ENCODE data around the gene RNF144B. TPM values are rescaled to one million over a fixed set of nuclear protein-coding genes. Genes with fewer than 3 reads are reported as not detected.

The RNF144B gene
- total and polyA plus RNA-seq, 10 of the 15 experiments (the other 5 are each of a cell fraction or from before 2014, with no cell fraction given), result 0.03 to 0.18 (median 0.14) TPM

- ATAC-seq (no peak), DNase-seq (ENCODE audit: low read depth, low spot score) (no peak), FAIRE-seq (no peak)
- ChIA-PET POLR2A (no interaction called here), SMC1A (ENCODE audit: uncharacterized antibody, unreplicated experiment) (interaction anchor here (1.4 kb wide), 1 partner anchor 117 kb away, joined by 3 read pairs; no protein-coding TSS in a partner anchor), RAD21 (ENCODE audit: unreplicated experiment) (no interaction called here), CTCF (interaction anchor here (0.6 to 1.3 kb wide), 2 partner anchors 10 to 119 kb away, joined by 3 to 4 read pairs; no protein-coding TSS in a partner anchor)
- no TSS peak for BruUV-seq (replicated peaks)
- no peaks in the 10 kb centered on the region for H4K20me1 ChIP-seq (ENCODE audit: control insufficient read depth, insufficient read depth)
- WGBS (ENCODE audit: insufficient coverage, insufficient replicate concordance, low lambda C conversion rate, missing lambda C conversion rate), result 77% methylated on average over 4 of the region's 4 CpGs
- in situ Hi-C loops (cut with MboI), result no loop called here
- no peak overlapping the region for H3K9ac ChIP-seq (ENCODE audit: control insufficient read depth, insufficient read depth, low read length)
- H3K4me2 ChIP-seq (ENCODE audit: control insufficient read depth, insufficient read depth), result no peak overlapping the region
- H2AFZ ChIP-seq (ENCODE audit: control insufficient read depth, low read depth, low read length), result no peak overlapping the region
- intact Hi-C loops (cut with micrococcal nuclease; ENCODE audit: unreplicated experiment), result no loop called here
- no peak for TF ChIP-seq SUZ12 (IDR thresholded peaks at IDR 0.05; ENCODE audit: unreplicated experiment)
- no peak for TF ChIP-seq E2F8 (IDR thresholded peaks at IDR 0.05; ENCODE audit: low read depth, partially characterized antibody)
- no peak for TF ChIP-seq NFYA (IDR thresholded peaks at IDR 0.05; ENCODE audit: borderline replicate concordance, low read depth, low read length)
- no peak for TF ChIP-seq SREBF2 (IDR thresholded peaks at IDR 0.05; ENCODE audit: low read length)
- TF ChIP-seq PRDM15 (CRISPR knock-in tag; IDR thresholded peaks at IDR 0.05), result no peak
- TF ChIP-seq MTA2 (IDR thresholded peaks at IDR 0.05; ENCODE audit: low read depth), result no peak
- no peak for TF ChIP-seq DPF2 (IDR thresholded peaks at IDR 0.05)
- no peak overlapping the region for H3K27ac ChIP-seq (ENCODE audit: control insufficient read depth, insufficient read depth)
- H3K36me3 ChIP-seq (ENCODE audit: control insufficient read depth in 2 of 2, insufficient read depth in 2 of 2, low read length in 1 of 2), result no peaks in the 10 kb centered on the region
- no peaks in the 10 kb centered on the region for H3K79me2 ChIP-seq (ENCODE audit: control insufficient read depth, insufficient read depth, low read length)
- H3K9me3 ChIP-seq (replicated peaks; ENCODE audit: control insufficient read depth, insufficient read depth, low read length), result no peaks in the 10 kb centered on the region
- no peaks in the 10 kb centered on the region for H3K4me1 ChIP-seq (ENCODE audit: control insufficient read depth, insufficient read depth, low read length)
- H3K27me3 ChIP-seq (replicated peaks in 1 of 2; ENCODE audit: control insufficient read depth in 2 of 2, insufficient read depth in 2 of 2, low read length in 1 of 2), result peaks cover 7 to 10% of the 10 kb centered on the region in 2 experiments; a peak in 3 of 4 replicates
- no peak overlapping the region for H3K4me3 ChIP-seq
Observed at GRCh38 chr6:18384621-18385020, 2.5 kb upstream of the RNF144B start.
